ENCODE data around the gene AVPR1B. TPM values are rescaled to one million over a fixed set of nuclear protein-coding genes. Genes with fewer than 3 reads are reported as not detected.

The AVPR1B gene
- 0.23 TPM for total RNA-seq

GRCh38 chr1:206117151-206117948 lies at the start of gene AVPR1B:
Gene AVPR1B (minus strand): TSS chr1:206117388. CDS start chr1:206116890, 498 bp downstream.

Small RNA genes lying within 50 kb of the gene (small RNA-seq; reads per million reads assigned to genes)
- gene RF00271: not detected

Other genes with a start within 250 kb of the AVPR1B start
- gene SLC26A9, start 173.9 kb downstream of the AVPR1B start, total RNA-seq: not detected
- 0.69 TPM for gene RAB7B, start 114.0 kb downstream of the AVPR1B start, total RNA-seq
- gene CTSE, start 93.5 kb downstream of the AVPR1B start, total RNA-seq: not detected
- gene RHEX, start 64.2 kb downstream of the AVPR1B start, total RNA-seq: not detected
- 3.0 TPM for gene FAM72A, start 85.5 kb upstream of the AVPR1B start, total RNA-seq
- gene SRGAP2, start 86.2 kb upstream of the AVPR1B start, total RNA-seq: 82.6 TPM

Measured in diencephalon (tissue), 1 donor.